Measurements from ENCODE around the gene FLT3LG.

The FLT3LG gene

GRCh38 chr19:49473868-49474541 is at the start of gene FLT3LG:
Gene FLT3LG, plus strand, starts transcription at chr19:49474215. Its CDS starts 425 bp downstream, at chr19:49474640.
- DNase-seq (ENCODE audit: low read depth) = peak; percentile 83

- DNase-seq (ENCODE audit: low read depth) = no peak
Observed at GRCh38 chr19:49425178-49425577, 48.8 kb upstream of the FLT3LG start, which contains the start of gene GFY. Gene GFY, plus strand, starts transcription at chr19:49425388. Its CDS starts 1,043 bp downstream, at chr19:49426431.

GRCh38 chr19:49425922-49426592 is 48.0 kb upstream of the FLT3LG start:
- no peak for DNase-seq (ENCODE audit: low read depth)

- DNase-seq (ENCODE audit: low read depth) = no peak
Observed at GRCh38 chr19:49427339-49427738, 46.7 kb upstream of the FLT3LG start.

- no peak for DNase-seq (ENCODE audit: low read depth)
Observed at GRCh38 chr19:49427855-49428546, 46.0 kb upstream of the FLT3LG start.

GRCh38 chr19:49428547-49429451 is 45.2 kb upstream of the FLT3LG start:
- no peak for DNase-seq (ENCODE audit: low read depth)

GRCh38 chr19:49430172-49430677 is 43.8 kb upstream of the FLT3LG start:
- DNase-seq (ENCODE audit: low read depth) = no peak

- no peak for DNase-seq (ENCODE audit: low read depth)
Observed at GRCh38 chr19:49430678-49431329, 43.2 kb upstream of the FLT3LG start.

GRCh38 chr19:49431330-49431749 is 42.7 kb upstream of the FLT3LG start:
- no peak for DNase-seq (ENCODE audit: low read depth)

GRCh38 chr19:49432141-49433073 is 41.6 kb upstream of the FLT3LG start:
- no peak for DNase-seq (ENCODE audit: low read depth)

GRCh38 chr19:49433240-49433901 is 40.6 kb upstream of the FLT3LG start:
- no peak for DNase-seq (ENCODE audit: low read depth)

- no peak for DNase-seq (ENCODE audit: low read depth)
Observed at GRCh38 chr19:49434907-49435583, 39.0 kb upstream of the FLT3LG start.

GRCh38 chr19:49435670-49436069 is 38.3 kb upstream of the FLT3LG start:
- no peak for DNase-seq (ENCODE audit: low read depth)

- no peak for DNase-seq (ENCODE audit: low read depth)
Observed at GRCh38 chr19:49436381-49437017, 37.5 kb upstream of the FLT3LG start.

GRCh38 chr19:49437231-49437630 is 36.8 kb upstream of the FLT3LG start:
- no peak for DNase-seq (ENCODE audit: low read depth)

GRCh38 chr19:49438261-49438660 is 35.8 kb upstream of the FLT3LG start:
- no peak for DNase-seq (ENCODE audit: low read depth)

- no peak for DNase-seq (ENCODE audit: low read depth)
Observed at GRCh38 chr19:49439836-49440235, 34.2 kb upstream of the FLT3LG start.

- no peak for DNase-seq (ENCODE audit: low read depth)
Observed at GRCh38 chr19:49440439-49441209, 33.4 kb upstream of the FLT3LG start.
